Progenitor cell of endocrine pancreas (in vitro differentiated cells): Measurements from ENCODE around the gene ACBD6. TPM values are rescaled to one million over a fixed set of nuclear protein-coding genes. Genes with fewer than 3 reads are reported as not detected.

Experiments used
- DNase-seq: peaks from one replicate; pipeline ENCODE4 v3.0.0; 2021; ENCODE audit warnings: low spot score; ENCODE audit not compliant: unreplicated experiment
- H3K27ac Mint-ChIP-seq: 2 replicates; pipeline ENCODE4 v1.8.0; 2021; ENCODE audit warnings: mild to moderate bottlenecking, moderate library complexity, mixed read lengths
- H3K27me3 Mint-ChIP-seq: 2 replicates; pipeline ENCODE4 v1.8.0; 2021; ENCODE audit warnings: mixed read lengths
- H3K36me3 Mint-ChIP-seq: 2 replicates; pipeline ENCODE4 v1.8.0; 2022; ENCODE audit warnings: mixed read lengths; ENCODE audit not compliant: insufficient read depth
- H3K4me1 Mint-ChIP-seq: 2 replicates; pipeline ENCODE4 v1.8.0; 2021; ENCODE audit warnings: low read depth, mixed read lengths
- H3K4me3 Mint-ChIP-seq: 2 replicates; pipeline ENCODE4 v1.8.0; 2021; ENCODE audit warnings: low read depth, mild to moderate bottlenecking, moderate library complexity, mixed read lengths
- H3K9me3 Mint-ChIP-seq: 2 replicates; pipeline ENCODE4 v1.8.0; 2021; ENCODE audit warnings: low read depth, mixed read lengths
- CTCF ChIP-seq: fragments of 200-600 bp; sonication (generic); IDR thresholded peaks from one replicate; pipeline ENCODE4 v1.5.0; 2021; ENCODE audit warnings: antibody characterized with exemption, mild to moderate bottlenecking; ENCODE audit not compliant: unreplicated experiment
- total RNA-seq: library from RNA; stranded (reverse); gene quantifications from 2 replicates; pipeline ENCODE4 v1.2.1, GENCODE V29; 2021

The ACBD6 gene
- total RNA-seq, 1 donor from 2014 or later, result 54.2 TPM

DNA sequence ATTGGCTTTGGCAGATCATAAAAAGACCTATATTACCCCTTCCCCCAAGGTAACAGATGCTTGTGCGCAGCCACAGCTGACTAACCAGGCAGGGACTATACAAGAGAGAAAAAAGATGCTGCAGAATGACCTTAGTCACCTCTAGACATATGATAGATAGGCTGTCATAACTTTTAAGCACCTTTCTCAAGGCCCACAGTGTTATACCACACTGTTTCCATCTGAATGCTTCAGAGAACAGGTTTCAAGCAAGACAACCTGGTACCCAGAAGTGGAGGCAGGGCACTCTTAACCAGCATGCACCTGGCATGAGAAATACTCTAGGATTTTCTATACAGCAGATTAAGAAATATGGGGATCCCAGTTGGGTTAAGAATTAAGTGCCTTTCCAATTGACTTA lies 43.6 kb upstream of the ACBD6 start:
- Mint-ChIP-seq H3K4me3 (no peak overlapping the region), H3K27me3 (no peaks in the 10 kb centered on the region), H3K4me1 (no peaks in the 10 kb centered on the region), H3K9me3 (no peaks in the 10 kb centered on the region), H3K27ac (no peak overlapping the region), H3K36me3 (no peaks in the 10 kb centered on the region)
- no peak for DNase-seq
- TF ChIP-seq CTCF, result no peak

GRCh38 chr1:180544050-180544449 lies 41.7 kb upstream of the ACBD6 start:
- no peaks in the 10 kb centered on the region for H3K27me3 Mint-ChIP-seq
- no peak for DNase-seq
- no peak overlapping the region for H3K27ac Mint-ChIP-seq
- no peaks in the 10 kb centered on the region for H3K4me1 Mint-ChIP-seq
- H3K4me3 Mint-ChIP-seq, result no peak overlapping the region
- TF ChIP-seq CTCF, result no peak
- H3K9me3 Mint-ChIP-seq, result no peaks in the 10 kb centered on the region
- H3K36me3 Mint-ChIP-seq, result no peaks in the 10 kb centered on the region

- Mint-ChIP-seq H3K9me3 (no peaks in the 10 kb centered on the region), H3K36me3 (no peaks in the 10 kb centered on the region), H3K4me3 (no peak overlapping the region), H3K27ac (no peak overlapping the region), H3K4me1 (no peaks in the 10 kb centered on the region), H3K27me3 (peaks cover 4% of the 10 kb centered on the region)
- no peak for DNase-seq
- TF ChIP-seq CTCF, result no peak
Measured at GRCh38 chr1:180542838-180543145, 40.4 kb upstream of the ACBD6 start.

DNA sequence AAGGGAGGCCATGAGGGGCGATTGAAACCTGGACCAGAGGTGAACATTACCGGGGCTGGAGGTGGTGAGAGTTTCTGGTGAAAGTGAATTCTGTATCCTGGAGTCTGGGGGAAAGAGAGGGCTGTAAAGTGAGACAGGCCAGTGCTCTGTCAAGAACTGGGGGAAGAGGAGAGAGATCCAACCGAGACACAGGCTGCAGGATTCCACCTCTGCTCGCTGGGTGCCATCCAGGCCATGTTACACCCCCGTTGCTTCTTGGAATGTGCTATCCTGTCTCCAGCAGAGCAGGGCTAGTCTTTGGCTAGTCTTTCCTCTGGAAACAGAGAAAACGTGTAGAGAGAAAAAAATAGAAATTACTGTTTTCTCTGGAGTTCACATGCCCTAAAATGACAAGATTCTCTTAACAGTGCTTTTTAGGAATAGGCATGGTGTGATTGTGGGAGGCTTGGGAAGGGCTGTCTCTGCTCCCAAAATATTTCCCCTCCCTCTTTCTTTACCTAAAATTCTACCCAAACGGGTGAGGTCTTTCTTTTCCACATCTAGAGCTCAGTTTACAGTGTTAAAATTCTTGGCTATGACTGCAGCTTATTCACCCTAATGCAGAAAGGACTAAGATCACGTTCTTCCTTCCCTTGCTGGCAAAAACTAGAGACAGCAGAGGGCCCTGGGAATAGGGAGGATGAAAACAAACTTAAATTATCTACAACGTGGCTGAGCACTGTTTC lies 39.9 kb upstream of the ACBD6 start:
- TF ChIP-seq CTCF, result no peak
- Mint-ChIP-seq H3K27ac (peak overlapping the region; percentile 11), H3K36me3 (no peaks in the 10 kb centered on the region), H3K27me3 (peaks cover 4% of the 10 kb centered on the region), H3K9me3 (no peaks in the 10 kb centered on the region), H3K4me3 (no peak overlapping the region), H3K4me1 (no peaks in the 10 kb centered on the region)
- DNase-seq, result no peak

GRCh38 chr1:180540697-180541594 lies 38.6 kb upstream of the ACBD6 start:
- Mint-ChIP-seq H3K36me3 (no peaks in the 10 kb centered on the region), H3K9me3 (no peaks in the 10 kb centered on the region)

More at GRCh38 chr1:180540697-180541594, 38.6 kb upstream of the ACBD6 start:
- Mint-ChIP-seq H3K27me3 (peaks cover 8% of the 10 kb centered on the region), H3K27ac (peak overlapping the region; percentile 5), H3K4me3 (no peak overlapping the region), H3K4me1 (no peaks in the 10 kb centered on the region)
- TF ChIP-seq CTCF, result no peak
- no peak for DNase-seq
